GM23338 (cell line): ENCODE results near the gene CYP46A1. TPM values are rescaled to one million over a fixed set of nuclear protein-coding genes. Genes with fewer than 3 reads are reported as not detected.

Experiments used
- ATAC-seq: fragments of 200-7000 bp; cut with Tn5 transposase; 3 replicates; pipeline ENCODE4 v1.9.1; 2020
- DNase-seq: peaks from one replicate; pipeline ENCODE4 v3.0.0-alpha.2; 2015; ENCODE audit warnings: low spot score
- H2AFZ ChIP-seq: fragments of 200-600 bp; sonication (generic); 2 replicates; pipeline ENCODE4 v1.8.0; 2016; ENCODE audit warnings: antibody characterized with exemption, mild to moderate bottlenecking, moderate library complexity
- H3F3A ChIP-seq: fragments of 200-600 bp; sonication (generic); replicated peaks from 2 replicates; pipeline ENCODE4 v1.8.0; 2017; ENCODE audit warnings: antibody characterized with exemption, mixed run types, low read depth
- H3K27ac ChIP-seq: fragments of 200-600 bp; sonication (generic); 2 replicates; pipeline ENCODE4 v1.6.1; 2016; ENCODE audit warnings: low read depth
- H3K27me3 ChIP-seq: fragments of 200-600 bp; sonication (generic); 2 replicates; pipeline ENCODE4 v1.8.0; 2016; ENCODE audit warnings: mild to moderate bottlenecking, mixed run types, moderate library complexity; ENCODE audit not compliant: insufficient read depth
- H3K36me3 ChIP-seq: fragments of 200-600 bp; sonication (generic); 2 replicates; pipeline ENCODE4 v1.8.0; 2016; ENCODE audit warnings: mild to moderate bottlenecking; ENCODE audit not compliant: insufficient read depth
- H3K4me1 ChIP-seq: fragments of 200-600 bp; sonication (generic); 2 replicates; pipeline ENCODE4 v1.8.0; 2016; ENCODE audit warnings: mild to moderate bottlenecking, moderate library complexity; ENCODE audit not compliant: insufficient read depth
- H3K4me2 ChIP-seq: fragments of 200-600 bp; sonication (generic); 2 replicates; pipeline ENCODE4 v1.7.1; 2017; ENCODE audit warnings: mixed run types
- H3K4me3 ChIP-seq: fragments of 200-600 bp; sonication (generic); 2 replicates; pipeline ENCODE4 v1.6.1; 2016; ENCODE audit warnings: mixed run types
- H3K79me2 ChIP-seq: fragments of 200-600 bp; sonication (generic); replicated peaks from 2 replicates; pipeline ENCODE4 v1.8.0; 2017; ENCODE audit warnings: mild to moderate bottlenecking; ENCODE audit not compliant: insufficient read depth
- H3K9me2 ChIP-seq: fragments of 200-600 bp; sonication (generic); 2 replicates; pipeline ENCODE4 v1.8.0; 2017; ENCODE audit not compliant: insufficient read depth
- H4K20me1 ChIP-seq: fragments of 200-600 bp; sonication (generic); replicated peaks from 2 replicates; pipeline ENCODE4 v1.8.0; 2017; ENCODE audit warnings: mild to moderate bottlenecking; ENCODE audit not compliant: insufficient read depth
- H3K27ac Mint-ChIP-seq: 2 replicates; pipeline ENCODE4 v1.8.0; 2020; ENCODE audit warnings: inconsistent platforms, mild to moderate bottlenecking, moderate library complexity, mixed read lengths
- H3K27me3 Mint-ChIP-seq: 3 replicates; pipeline ENCODE4 v1.8.0; 2022; ENCODE audit warnings: low read depth, mild to moderate bottlenecking, moderate library complexity, mixed read lengths, inconsistent platforms; ENCODE audit not compliant: insufficient read depth, poor library complexity
- H3K36me3 Mint-ChIP-seq: 3 replicates; pipeline ENCODE4 v1.8.0; 2021; ENCODE audit warnings: low read depth, mild to moderate bottlenecking, inconsistent platforms, moderate library complexity, mixed read lengths
- H3K4me1 Mint-ChIP-seq: 3 replicates; pipeline ENCODE4 v1.8.0; 2020; ENCODE audit warnings: mild to moderate bottlenecking, inconsistent platforms, mixed read lengths
- H3K4me3 Mint-ChIP-seq: 3 replicates; pipeline ENCODE4 v1.8.0; 2021; ENCODE audit warnings: moderate library complexity, mild to moderate bottlenecking, inconsistent platforms, mixed read lengths
- H3K9me3 Mint-ChIP-seq: 3 replicates; pipeline ENCODE4 v1.8.0; 2020; ENCODE audit warnings: moderate library complexity, mild to moderate bottlenecking, inconsistent platforms, mixed read lengths
- CREB1 ChIP-seq: fragments of 250-450 bp; sonication (Bioruptor Pico); IDR thresholded peaks from 2 replicates; pipeline ENCODE4 v1.5.0; 2020; ENCODE audit warnings: low read depth, mild to moderate bottlenecking, moderate library complexity
- ETS1 ChIP-seq: IDR thresholded peaks from 2 replicates; pipeline ENCODE4 v1.6.1; 2016; ENCODE audit warnings: antibody characterized with exemption
- EZH2 ChIP-seq: fragments of 200-600 bp; sonication (generic); IDR thresholded peaks from one replicate; pipeline ENCODE4 v1.8.0; 2017; ENCODE audit warnings: antibody characterized with exemption, mild to moderate bottlenecking, low read depth; ENCODE audit not compliant: unreplicated experiment
- EZH2phosphoT487 ChIP-seq: fragments of 200-600 bp; sonication (generic); IDR thresholded peaks from one replicate; pipeline ENCODE4 v1.8.1; 2018; ENCODE audit warnings: antibody characterized with exemption; ENCODE audit not compliant: unreplicated experiment
- JUNB ChIP-seq: IDR thresholded peaks from one replicate; pipeline ENCODE4 v1.6.1; 2016; ENCODE audit warnings: antibody characterized with exemption; ENCODE audit not compliant: unreplicated experiment
- NANOG ChIP-seq: IDR thresholded peaks from 2 replicates; pipeline ENCODE4 v1.6.1; 2016; ENCODE audit warnings: antibody characterized with exemption, borderline replicate concordance
- POLR2AphosphoS5 ChIP-seq: IDR thresholded peaks from 2 replicates; pipeline ENCODE4 v1.6.1; 2016; ENCODE audit warnings: antibody characterized with exemption, low read depth
- REST ChIP-seq: IDR thresholded peaks from one replicate; pipeline ENCODE4 v1.6.1; 2018; ENCODE audit warnings: antibody characterized with exemption; ENCODE audit not compliant: unreplicated experiment
- STAT1 ChIP-seq: IDR thresholded peaks from one replicate; pipeline ENCODE4 v1.6.1; 2016; ENCODE audit warnings: antibody characterized with exemption; ENCODE audit not compliant: unreplicated experiment
- ZNF114 ChIP-seq: fragments of 250-450 bp; sonication (Bioruptor Pico); IDR thresholded peaks from 2 replicates; pipeline ENCODE4 v1.5.0; 2020; ENCODE audit warnings: mild to moderate bottlenecking, moderate library complexity
- ZNF331 ChIP-seq: fragments of 250-450 bp; sonication (Bioruptor Pico); IDR thresholded peaks from 2 replicates; pipeline ENCODE4 v1.5.0; 2020; ENCODE audit warnings: low read depth, mild to moderate bottlenecking, moderate library complexity
- ZNF462 ChIP-seq: fragments of 250-450 bp; sonication (Bioruptor Pico); IDR thresholded peaks from 2 replicates; pipeline ENCODE4 v1.5.0; 2020; ENCODE audit warnings: mild to moderate bottlenecking, moderate library complexity
- polyA plus RNA-seq: library from polyadenylated mRNA; unstranded; fragments of >200 nt; fragmentation: Nextera tagmentation; extraction: Ambion mirVana; gene quantifications from 2 replicates; pipeline ENCODE4 v1.2.1, GENCODE V29; 2016
- total RNA-seq: library from RNA; depleted of rRNA; stranded (reverse); fragments of >200 nt; shearing (Covaris generic); gene quantifications from 2 replicates; pipeline ENCODE4 v1.2.3, GENCODE V29; 2014
- TF ChIP-seq, protein P1 (sequence below), 2 experiments: fragments of 200-600 bp in 1 of 2; sonication (generic) in 1 of 2; conservative IDR thresholded peaks; 2 replicates each; pipeline versions ENCODE4 v1.5.1 to v1.6.1; 2016 to 2017; ENCODE audit warnings: antibody characterized with exemption in 2 of 2, low read depth in 2 of 2, mild to moderate bottlenecking in 2 of 2, moderate library complexity in 1 of 2

The CYP46A1 gene
- total and polyA plus RNA-seq, 2 experiments from 2014 or later: 0.59 to 0.66 TPM

- Mint-ChIP-seq H3K9me3 (no peaks in the 10 kb centered on the region; the same call in 2 of the 3 replicates), H3K36me3 (no peaks in the 10 kb centered on the region), H3K27ac (no peak overlapping the region), H3K4me3 (no peak overlapping the region), H3K27me3 (peaks cover 15% of the 10 kb centered on the region), H3K4me1 (peaks cover 2% of the 10 kb centered on the region; the same call in 2 of the 3 replicates)
- Histone ChIP-seq H3K4me1 (peaks cover 5% of the 10 kb centered on the region), H3K36me3 (no peaks in the 10 kb centered on the region), H3K27me3 (no peaks in the 10 kb centered on the region), H4K20me1 (no peaks in the 10 kb centered on the region), H3K9me2 (no peaks in the 10 kb centered on the region), H3K27ac (no peak overlapping the region), H3K4me3 (no peak overlapping the region), H3K79me2 (no peaks in the 10 kb centered on the region), H3K4me2 (no peak overlapping the region), H2AFZ (no peak overlapping the region), H3F3A (0 out of 2 replicates have a peak, but pooled peaks cover 4% of the 10 kb centered on the region)
- DNase-seq (no peak), ATAC-seq (no peak)
- TF ChIP-seq EZH2phosphoT487 (no peak), ZNF331 (CRISPR knock-in tag) (no peak), POLR2AphosphoS5 (no peak), ZNF462 (no peak), JUNB (no peak), ETS1 (no peak), CREB1 (no peak), NANOG (no peak), REST (no peak), EZH2 (no peak), ZNF114 (no peak), STAT1 (no peak)
- TF ChIP-seq, protein P1, sequence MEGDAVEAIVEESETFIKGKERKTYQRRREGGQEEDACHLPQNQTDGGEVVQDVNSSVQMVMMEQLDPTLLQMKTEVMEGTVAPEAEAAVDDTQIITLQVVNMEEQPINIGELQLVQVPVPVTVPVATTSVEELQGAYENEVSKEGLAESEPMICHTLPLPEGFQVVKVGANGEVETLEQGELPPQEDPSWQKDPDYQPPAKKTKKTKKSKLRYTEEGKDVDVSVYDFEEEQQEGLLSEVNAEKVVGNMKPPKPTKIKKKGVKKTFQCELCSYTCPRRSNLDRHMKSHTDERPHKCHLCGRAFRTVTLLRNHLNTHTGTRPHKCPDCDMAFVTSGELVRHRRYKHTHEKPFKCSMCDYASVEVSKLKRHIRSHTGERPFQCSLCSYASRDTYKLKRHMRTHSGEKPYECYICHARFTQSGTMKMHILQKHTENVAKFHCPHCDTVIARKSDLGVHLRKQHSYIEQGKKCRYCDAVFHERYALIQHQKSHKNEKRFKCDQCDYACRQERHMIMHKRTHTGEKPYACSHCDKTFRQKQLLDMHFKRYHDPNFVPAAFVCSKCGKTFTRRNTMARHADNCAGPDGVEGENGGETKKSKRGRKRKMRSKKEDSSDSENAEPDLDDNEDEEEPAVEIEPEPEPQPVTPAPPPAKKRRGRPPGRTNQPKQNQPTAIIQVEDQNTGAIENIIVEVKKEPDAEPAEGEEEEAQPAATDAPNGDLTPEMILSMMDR (conservative IDR thresholded peaks at IDR 0.05; ENCODE audit: low read depth in 2 of 2): no peak
These were observed 44.3 kb downstream of the CYP46A1 start for GRCh38 chr14:99728231-99728920.
